Stimulated activated CD4-positive, alpha-beta T cell treated with anti-CD3 and anti-CD28 coated beads, Interleukin-4, amount 100 ng/mL, for 1 hour (primary cell): ENCODE data around the gene IGDCC3.

Experiments
- DNase-seq: peaks from one replicate; pipeline ENCODE4 v3.0.0-alpha.2; 2020

The IGDCC3 gene

GRCh38 chr15:65285291-65286068, 92.3 kb downstream of the IGDCC3 start:
- no peak for DNase-seq

- DNase-seq: no peak
These were observed 99.3 kb downstream of the IGDCC3 start for GRCh38 chr15:65278480-65278879.
